GM18870 (cell line): ENCODE data around the gene MYL10.
"Not testable (repeated sequence)": the region's sequence is repeated elsewhere in the genome, so short reads cannot be mapped to it uniquely, and the experiment has no call there.

Source experiments
- ATAC-seq: cut with Tn5 transposase; IDR thresholded peaks from one replicate; pipeline ENCODE4 v1.9.1; 2021; ENCODE audit warnings: moderate library complexity; ENCODE audit not compliant: unreplicated experiment

The MYL10 gene

GRCh38 chr7:101657171-101657570, 28.1 kb upstream of the MYL10 start:
- ATAC-seq = no peak

- no peak for ATAC-seq
These were observed 22.0 kb upstream of the MYL10 start for GRCh38 chr7:101651112-101651511.

GRCh38 chr7:101650579-101651081, 21.5 kb upstream of the MYL10 start:
- ATAC-seq = no peak

GRCh38 chr7:101647876-101648275, 18.8 kb upstream of the MYL10 start:
- not testable (repeated sequence) for ATAC-seq

GRCh38 chr7:101645951-101646350, 16.9 kb upstream of the MYL10 start:
- ATAC-seq = no peak

GRCh38 chr7:101644879-101645278, 15.8 kb upstream of the MYL10 start:
- ATAC-seq = no peak

- not testable (repeated sequence) for ATAC-seq
These were observed 10.0 kb upstream of the MYL10 start for GRCh38 chr7:101639127-101639526.

- ATAC-seq = no peak
These were observed 7.9 kb upstream of the MYL10 start for GRCh38 chr7:101636822-101637623.

GRCh38 chr7:101635484-101635883, 6.4 kb upstream of the MYL10 start:
- no peak for ATAC-seq

GRCh38 chr7:101634196-101634717, 5.2 kb upstream of the MYL10 start:
- no peak for ATAC-seq

GRCh38 chr7:101633511-101633910, 4.4 kb upstream of the MYL10 start:
- ATAC-seq = no peak

- no peak for ATAC-seq
These were observed 3.5 kb upstream of the MYL10 start for GRCh38 chr7:101632641-101633040.

- no peak for ATAC-seq
These were observed 2.2 kb upstream of the MYL10 start for GRCh38 chr7:101631224-101631714.

- ATAC-seq = no peak
These were observed 1.5 kb upstream of the MYL10 start for GRCh38 chr7:101630591-101630990.

GRCh38 chr7:101628522-101628921, 574 bp downstream of the MYL10 start:
- ATAC-seq = no peak

GRCh38 chr7:101626758-101627157, 2.3 kb downstream of the MYL10 start:
- ATAC-seq = no peak

GRCh38 chr7:101626069-101626671, 2.9 kb downstream of the MYL10 start:
- ATAC-seq = no peak

- ATAC-seq = no peak
These were observed 3.9 kb downstream of the MYL10 start for GRCh38 chr7:101625031-101625791.

GRCh38 chr7:101624246-101625001, 4.7 kb downstream of the MYL10 start:
- no peak for ATAC-seq

- no peak for ATAC-seq
These were observed 6.4 kb downstream of the MYL10 start for GRCh38 chr7:101622609-101623173.
